Activated CD4-positive, alpha-beta T cell treated with anti-CD3 and anti-CD28 coated beads for 36 hours (primary cell): Measurements from ENCODE around the gene FARP2. TPM values are rescaled to one million over a fixed set of nuclear protein-coding genes. Genes with fewer than 3 reads are reported as not detected.

Source experiments
- ATAC-seq: fragments of 200-7000 bp; cut with Tn5 transposase; one replicate; pipeline ENCODE4 v1.10.0; 2021; ENCODE audit warnings: mild to moderate bottlenecking, moderate library complexity
- CTCF ChIA-PET: fragments of 350-600 bp; sonication (Branson Sonifier 250); formaldehyde crosslinking; loops from one replicate; lab custom pipeline; 2021; ENCODE audit warnings: antibody characterized with exemption; lab: Charles Lee
- POLR2A ChIA-PET: fragments of 350-600 bp; sonication (Branson Sonifier 250); formaldehyde crosslinking; loops from one replicate; lab custom pipeline; 2021; ENCODE audit warnings: antibody characterized with exemption, inconsistent platforms; lab: Charles Lee
- DNase-seq: peaks from one replicate; pipeline ENCODE4 v3.0.0-alpha.2; 2020
- H3K27ac Mint-ChIP-seq: one replicate; pipeline ENCODE4 v1.8.0; 2021; ENCODE audit warnings: mixed read lengths
- H3K27me3 Mint-ChIP-seq: one replicate; pipeline ENCODE4 v1.8.0; 2021; ENCODE audit warnings: mixed read lengths
- H3K36me3 Mint-ChIP-seq: one replicate; pipeline ENCODE4 v1.8.0; 2021; ENCODE audit warnings: low read depth, mixed read lengths
- H3K4me1 Mint-ChIP-seq: one replicate; pipeline ENCODE4 v1.8.0; 2021; ENCODE audit warnings: mixed read lengths
- H3K4me3 Mint-ChIP-seq: one replicate; pipeline ENCODE4 v1.8.0; 2021; ENCODE audit warnings: mild to moderate bottlenecking, moderate library complexity, mixed read lengths
- H3K9me3 Mint-ChIP-seq: one replicate; pipeline ENCODE4 v1.8.0; 2021; ENCODE audit warnings: low read depth, mixed read lengths
- intact Hi-C, 2 experiments: fragments of 100-400 bp; cut with DNase I in 1 of 2; cut with micrococcal nuclease in 1 of 2; formaldehyde crosslinking; loops; one replicate each; pipeline versions ENCODE4 v1.14.2 to v1.15.1; 2022 to 2024; cut with DNase I, micrococcal nuclease
- total RNA-seq, 2 experiments: library from RNA; stranded (reverse); gene quantifications; one replicate each; pipeline ENCODE4 v1.2.3, GENCODE V29; 2021

The FARP2 gene
- total RNA-seq, 2 experiments from 2014 or later: 29.0 to 30.7 TPM

DNA sequence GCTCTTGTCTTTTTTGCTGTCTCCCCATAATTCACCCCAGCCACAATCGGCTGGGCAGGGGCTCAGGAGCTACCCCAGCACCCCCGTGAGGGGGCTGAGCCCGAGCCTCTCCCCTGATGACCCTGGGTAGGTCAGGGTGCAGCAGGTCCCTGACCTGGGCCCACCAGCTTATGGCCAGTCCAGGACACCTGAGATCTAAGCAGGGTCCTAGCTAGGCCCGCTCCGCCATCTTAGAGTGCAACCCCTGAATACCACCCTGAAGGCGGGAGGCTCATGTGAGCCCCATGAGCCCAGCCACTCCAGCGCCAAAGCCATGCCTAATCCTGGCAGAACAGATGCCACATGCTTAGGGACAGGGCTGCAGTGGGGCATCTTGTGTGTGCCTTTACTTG, 136.1 kb downstream of the FARP2 start:
- H3K9me3 Mint-ChIP-seq: no peaks in the 10 kb centered on the region
- DNase-seq (no peak), ATAC-seq (no peak)
- no peaks in the 10 kb centered on the region for H3K4me1 Mint-ChIP-seq
- H3K27ac Mint-ChIP-seq: no peak overlapping the region
- ChIA-PET CTCF (no interaction called here), POLR2A (interaction anchor here (0.7 kb wide), 1 partner anchor 10 kb away, joined by 4 read pairs; no protein-coding TSS in a partner anchor)
- H3K4me3 Mint-ChIP-seq: no peak overlapping the region
- intact Hi-C loops: no loop called here
- H3K27me3 Mint-ChIP-seq: no peaks in the 10 kb centered on the region
- H3K36me3 Mint-ChIP-seq: peaks cover 7% of the 10 kb centered on the region

GRCh38 chr2:241493092-241493491, 137.0 kb downstream of the FARP2 start:
- no peaks in the 10 kb centered on the region for H3K9me3 Mint-ChIP-seq
- CTCF ChIA-PET: no interaction called here
- H3K36me3 Mint-ChIP-seq: peaks cover 9% of the 10 kb centered on the region
- H3K27me3 Mint-ChIP-seq: no peaks in the 10 kb centered on the region
- no peak for DNase-seq
- H3K27ac Mint-ChIP-seq: no peak overlapping the region
- intact Hi-C loops: no loop called here
- POLR2A ChIA-PET: no interaction called here
- H3K4me3 Mint-ChIP-seq: no peak overlapping the region
- ATAC-seq: no peak
- no peaks in the 10 kb centered on the region for H3K4me1 Mint-ChIP-seq

DNA sequence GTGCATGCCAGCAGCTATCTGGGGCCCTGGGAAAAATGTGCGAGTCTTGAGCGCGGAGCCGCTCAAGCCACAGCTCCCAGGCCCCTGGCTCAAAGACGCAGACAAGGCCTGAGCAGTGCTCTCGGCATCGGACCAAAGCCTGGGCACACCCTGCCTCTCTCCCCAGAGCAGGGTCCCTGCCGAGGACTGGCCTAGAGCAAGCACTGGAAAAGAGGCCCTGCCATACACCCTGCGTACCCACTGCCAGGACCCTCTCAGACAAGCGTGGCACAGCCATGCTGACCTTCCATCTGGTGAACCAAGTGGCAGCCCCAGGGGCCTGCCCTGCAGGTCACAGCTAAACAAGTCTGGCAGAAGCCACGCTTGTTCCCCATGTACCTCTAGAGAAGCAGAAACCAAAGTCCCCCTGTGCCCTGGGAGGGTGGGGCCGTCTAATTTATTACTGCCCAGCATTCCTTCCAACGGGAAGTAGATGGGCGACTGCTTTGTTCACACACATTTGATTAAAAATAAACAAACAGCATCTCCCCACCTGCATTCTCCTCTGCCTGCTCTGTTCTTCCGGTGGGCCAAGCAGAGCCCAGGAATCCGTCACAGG, 138.3 kb downstream of the FARP2 start:
- CTCF ChIA-PET: no interaction called here
- Mint-ChIP-seq H3K4me1 (no peaks in the 10 kb centered on the region), H3K27ac (no peak overlapping the region), H3K9me3 (no peaks in the 10 kb centered on the region), H3K4me3 (no peak overlapping the region), H3K27me3 (no peaks in the 10 kb centered on the region), H3K36me3 (peaks cover 14% of the 10 kb centered on the region)
- DNase-seq (no peak), ATAC-seq (no peak)
- intact Hi-C loops: no loop called here
- POLR2A ChIA-PET: no interaction called here

DNA sequence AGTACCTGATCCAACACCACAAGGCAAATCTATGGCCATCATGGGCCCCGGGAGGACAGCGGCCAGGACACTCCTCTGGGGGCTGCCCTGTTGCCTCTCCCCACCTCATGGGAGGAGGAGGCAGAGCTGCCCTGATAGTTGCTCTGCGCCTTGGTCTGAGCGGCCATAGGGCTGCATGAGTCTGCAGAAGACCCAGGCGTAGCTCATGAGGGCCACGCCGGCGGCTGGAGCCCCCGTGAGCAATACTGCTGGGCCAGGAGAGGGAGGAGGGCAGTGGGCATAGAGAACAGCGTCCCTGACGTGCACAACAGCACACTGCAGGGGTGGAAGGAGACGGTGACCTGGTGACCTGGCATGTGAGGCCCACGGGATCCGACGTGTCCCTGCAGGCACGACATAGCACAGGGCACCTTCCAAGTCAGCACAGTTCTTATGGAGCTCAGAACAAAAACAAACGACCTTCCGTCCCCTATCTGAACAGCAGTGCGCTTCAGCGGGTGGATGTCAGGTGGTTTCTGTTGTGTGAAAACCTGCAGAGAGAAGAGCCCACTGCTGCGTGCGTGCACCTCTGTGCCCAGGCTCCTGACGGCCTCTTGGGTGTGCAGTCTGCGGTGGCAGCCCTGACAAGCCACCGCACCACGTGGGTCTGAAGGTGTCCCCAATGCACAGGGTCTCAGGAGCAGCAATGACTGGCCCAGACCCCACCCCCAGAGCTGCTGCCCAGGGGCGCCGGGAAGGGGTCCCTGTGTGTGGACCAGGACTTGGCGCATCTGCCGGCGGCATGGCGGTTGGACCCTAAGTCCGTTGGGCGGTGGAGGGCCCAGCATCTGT, 139.3 kb downstream of the FARP2 start:
- ATAC-seq (no peak), DNase-seq (no peak)
- ChIA-PET POLR2A (no interaction called here), CTCF (no interaction called here)
- Mint-ChIP-seq H3K36me3 (peaks cover 14% of the 10 kb centered on the region), H3K4me1 (no peaks in the 10 kb centered on the region), H3K9me3 (no peaks in the 10 kb centered on the region), H3K27ac (no peak overlapping the region), H3K4me3 (no peak overlapping the region), H3K27me3 (no peaks in the 10 kb centered on the region)
- intact Hi-C loops: no loop called here

DNA sequence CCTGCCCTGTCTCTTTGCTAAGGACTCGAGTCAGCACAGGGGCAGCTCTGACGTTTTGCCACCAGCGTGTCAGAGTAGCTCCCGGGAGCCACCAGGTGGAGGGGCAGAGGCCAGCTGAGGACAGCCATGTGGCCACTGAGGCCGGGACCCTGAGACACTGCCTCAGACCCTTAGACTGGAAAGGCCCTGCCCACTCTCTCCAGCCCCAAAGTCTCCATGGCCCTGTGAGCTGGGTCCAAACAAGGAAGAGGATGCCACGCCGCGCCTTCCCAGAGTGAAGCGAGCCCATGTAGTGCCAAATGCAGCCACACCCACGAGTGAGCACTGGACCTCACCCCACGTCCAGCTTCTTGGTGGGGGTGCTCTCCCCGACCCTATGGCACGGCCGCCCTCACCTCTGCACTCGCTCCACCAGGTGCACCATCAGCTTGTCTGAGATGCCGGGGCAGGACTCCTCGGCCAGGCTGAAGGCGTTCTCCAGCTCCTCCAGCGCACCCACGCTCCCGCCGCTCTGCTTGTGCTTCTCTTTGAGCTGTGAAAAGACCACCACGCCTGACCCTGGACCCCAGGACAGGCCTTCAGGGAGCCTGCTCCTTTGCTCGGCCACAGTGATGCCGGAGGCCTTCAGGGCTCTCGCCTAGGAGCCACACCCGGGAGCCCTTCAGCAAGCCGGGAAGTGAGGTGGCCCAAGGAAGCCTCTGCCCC, 140.1 kb downstream of the FARP2 start:
- intact Hi-C loops: no loop called here
- H3K4me1 Mint-ChIP-seq: no peaks in the 10 kb centered on the region
- no peak overlapping the region for H3K27ac Mint-ChIP-seq
- DNase-seq (no peak), ATAC-seq (no peak)
- H3K36me3 Mint-ChIP-seq: peaks cover 16% of the 10 kb centered on the region
- no peaks in the 10 kb centered on the region for H3K9me3 Mint-ChIP-seq
- CTCF ChIA-PET: no interaction called here
- POLR2A ChIA-PET: no interaction called here
- no peak overlapping the region for H3K4me3 Mint-ChIP-seq
- no peaks in the 10 kb centered on the region for H3K27me3 Mint-ChIP-seq

- intact Hi-C loops: no loop called here
- Mint-ChIP-seq H3K4me1 (no peaks in the 10 kb centered on the region), H3K4me3 (no peak overlapping the region), H3K27ac (no peak overlapping the region), H3K36me3 (peaks cover 16% of the 10 kb centered on the region), H3K9me3 (no peaks in the 10 kb centered on the region), H3K27me3 (no peaks in the 10 kb centered on the region)
- ChIA-PET CTCF (no interaction called here), POLR2A (no interaction called here)
- no peak for DNase-seq
- no peak for ATAC-seq
Observed at GRCh38 chr2:241496904-241497877, 141.1 kb downstream of the FARP2 start.

GRCh38 chr2:241498115-241499070, 142.3 kb downstream of the FARP2 start:
- peaks cover 18% of the 10 kb centered on the region for H3K36me3 Mint-ChIP-seq
- no peak overlapping the region for H3K4me3 Mint-ChIP-seq
- no peaks in the 10 kb centered on the region for H3K9me3 Mint-ChIP-seq
- DNase-seq (no peak), ATAC-seq (no peak)
- intact Hi-C loops: no loop called here
- H3K27ac Mint-ChIP-seq: no peak overlapping the region
- H3K27me3 Mint-ChIP-seq: no peaks in the 10 kb centered on the region
- POLR2A ChIA-PET: no interaction called here
- CTCF ChIA-PET: interaction anchor here (1.2 kb wide), 1 partner anchor 52 kb away, joined by 5 read pairs; no protein-coding TSS in a partner anchor
- no peaks in the 10 kb centered on the region for H3K4me1 Mint-ChIP-seq

- DNase-seq: no peak
- Mint-ChIP-seq H3K27me3 (no peaks in the 10 kb centered on the region), H3K36me3 (peaks cover 18% of the 10 kb centered on the region), H3K27ac (no peak overlapping the region), H3K9me3 (no peaks in the 10 kb centered on the region), H3K4me3 (no peak overlapping the region), H3K4me1 (no peaks in the 10 kb centered on the region)
- no peak for ATAC-seq
- POLR2A ChIA-PET: interaction anchor here (0.6 kb wide), 1 partner anchor 196 kb away, joined by 4 read pairs; no protein-coding TSS in a partner anchor
- CTCF ChIA-PET: interaction anchor here (1.2 kb wide), 1 partner anchor 53 kb away, joined by 5 read pairs; no protein-coding TSS in a partner anchor
- intact Hi-C loops: no loop called here
Observed at GRCh38 chr2:241499146-241499965, 143.3 kb downstream of the FARP2 start.

- no peaks in the 10 kb centered on the region for H3K27me3 Mint-ChIP-seq
- CTCF ChIA-PET: no interaction called here
- no peaks in the 10 kb centered on the region for H3K9me3 Mint-ChIP-seq
- POLR2A ChIA-PET: interaction anchor here (0.6 kb wide), 1 partner anchor 195 kb away, joined by 4 read pairs; no protein-coding TSS in a partner anchor
- no peaks in the 10 kb centered on the region for H3K4me1 Mint-ChIP-seq
- ATAC-seq: no peak
- H3K4me3 Mint-ChIP-seq: no peak overlapping the region
- intact Hi-C loops: no loop called here
- peaks cover 17% of the 10 kb centered on the region for H3K36me3 Mint-ChIP-seq
- no peak overlapping the region for H3K27ac Mint-ChIP-seq
- no peak for DNase-seq
Observed at GRCh38 chr2:241500016-241500415, 143.9 kb downstream of the FARP2 start.
